Adrenal gland (tissue), 12 donors: Measurements from ENCODE around the gene C16orf78. TPM values are rescaled to one million over a fixed set of nuclear protein-coding genes. Genes with fewer than 3 reads are reported as not detected.

Experiments
- DNase-seq, 7 donors: peaks; one replicate each; pipeline ENCODE4 v3.0.0-alpha.2; 2019 to 2020
- H3K27ac ChIP-seq, 5 donors: fragments of 200-600 bp; sonication (generic) in 4 of 5; 1 replicate in 3 of 5; 2 replicates in 2 of 5; pipeline versions ENCODE4 v1.5.1 to v1.8.0; 2016 to 2020; ENCODE audit warnings: mild to moderate bottlenecking in 1 of 5
- H3K27me3 ChIP-seq: fragments of 200-600 bp; 2 replicates; pipeline ENCODE4 v1.8.0; 2021
- H3K36me3 ChIP-seq, 2 donors: fragments of 200-600 bp; replicated peaks in 1 of 2; 1 replicate in 1 of 2; 2 replicates in 1 of 2; pipeline versions ENCODE4 v1.5.1 to v1.8.0; 2018 to 2022
- H3K4me1 ChIP-seq, 2 donors: fragments of 200-600 bp; replicated peaks in 1 of 2; 1 replicate in 1 of 2; 2 replicates in 1 of 2; pipeline versions ENCODE4 v1.5.1 to v1.8.0; 2018 to 2021
- H3K4me3 ChIP-seq, 4 donors: fragments of 200-600 bp; sonication (generic) in 3 of 4; one replicate each; pipeline ENCODE4 v1.5.1; 2016 to 2018
- H3K9me3 ChIP-seq, 3 donors: fragments of 200-600 bp; sonication (generic) in 1 of 3; replicated peaks in 1 of 3; 1 replicate in 2 of 3; 2 replicates in 1 of 3; pipeline versions ENCODE4 v1.5.1 to v1.8.0; 2016 to 2021
- POLR2A ChIP-seq, 2 donors: fragments of 450-650 bp; IDR thresholded peaks; one replicate each; pipeline ENCODE4 v1.6.1; 2017; ENCODE audit warnings: antibody characterized with exemption in 2 of 2, mild to moderate bottlenecking in 2 of 2, moderate library complexity in 1 of 2
- WGBS, 4 donors: extraction: QIAGEN DNeasy Blood & Tissue Kit in 2 of 4; methylation state at CpG; one replicate each; pipeline versions ENCODE4 v1.1.5 to v1.1.7; 2013 to 2017; 5-methylcytosine and 5-hydroxymethylcytosine counted together
- intact Hi-C, 2 donors: fragments of 100-400 bp; cut with DNase I; formaldehyde crosslinking; loops; one replicate each; pipeline versions ENCODE4 v1.14.1 to v1.15.0; 2022 to 2023
- polyA plus RNA-seq, 3 donors: library from polyadenylated mRNA; stranded (reverse); fragments of 200-250 nt in 2 of 3; fragments of 350-450 nt in 1 of 3; fragmentation: Illumina TruSeq in 1 of 3; extraction: RNeasy Lipid Tissue Mini Kit (QIAGEN cat#74804) in 1 of 3; gene quantifications; one replicate each; pipeline ENCODE4 v1.2.3, GENCODE V29; 2013 to 2014
- total RNA-seq, 9 donors: library from RNA; depleted of rRNA in 4 of 9; stranded (reverse); fragments of >200 nt in 4 of 9; fragments of 120-200 nt in 1 of 9; fragmentation: NEBNext Ultra II Directional in 1 of 9; extraction: Animal tissue kit (Norgen Biotek cat#: 25700) in 1 of 9; gene quantifications; one replicate each; pipeline versions ENCODE4 v1.1.0 to v1.2.4, GENCODE V29; 2013 to 2023
- TF ChIP-seq, protein P1 (sequence below), 6 experiments: fragments of 450-650 bp in 4 of 6; fragments of 200-600 bp in 2 of 6; sonication (generic) in 1 of 6; IDR thresholded peaks; 1 replicate in 5 of 6; 2 replicates in 1 of 6; pipeline versions ENCODE4 v1.5.1 to v1.8.0; 2016 to 2021; ENCODE audit warnings: antibody characterized with exemption in 6 of 6, mild to moderate bottlenecking in 2 of 6, moderate library complexity in 1 of 6
- donor health status: healthy with polysubstance abuse.
- donor health status: Bipolar disorder and iron deficiency.
- donor health status: DM: yes; HTN: yes; CAD: no.
- donor health status: DM: no; HTN: no; CAD: no.
- donor health status: DM: no; HTN: no; CAD: no.
- donor health status: DM: yes; HTN: yes; CAD: no.

The C16orf78 gene
- total and polyA plus RNA-seq, 12 donors = not detected

GRCh38 chr16:49336581-49336980, 37.0 kb upstream of the C16orf78 start:
- WGBS, 4 donors = 54 to 75% (median 69%) methylated on average over 3 of the region's 3 CpGs
- no peak for DNase-seq
- H3K27ac ChIP-seq = no peak overlapping the region
- peaks cover 9% of the 10 kb centered on the region for H3K27me3 ChIP-seq
- no peak overlapping the region for H3K4me3 ChIP-seq
- H3K36me3 ChIP-seq = no peaks in the 10 kb centered on the region
- no peak for TF ChIP-seq POLR2A (IDR thresholded peaks at IDR 0.05)
- TF ChIP-seq, protein P1, sequence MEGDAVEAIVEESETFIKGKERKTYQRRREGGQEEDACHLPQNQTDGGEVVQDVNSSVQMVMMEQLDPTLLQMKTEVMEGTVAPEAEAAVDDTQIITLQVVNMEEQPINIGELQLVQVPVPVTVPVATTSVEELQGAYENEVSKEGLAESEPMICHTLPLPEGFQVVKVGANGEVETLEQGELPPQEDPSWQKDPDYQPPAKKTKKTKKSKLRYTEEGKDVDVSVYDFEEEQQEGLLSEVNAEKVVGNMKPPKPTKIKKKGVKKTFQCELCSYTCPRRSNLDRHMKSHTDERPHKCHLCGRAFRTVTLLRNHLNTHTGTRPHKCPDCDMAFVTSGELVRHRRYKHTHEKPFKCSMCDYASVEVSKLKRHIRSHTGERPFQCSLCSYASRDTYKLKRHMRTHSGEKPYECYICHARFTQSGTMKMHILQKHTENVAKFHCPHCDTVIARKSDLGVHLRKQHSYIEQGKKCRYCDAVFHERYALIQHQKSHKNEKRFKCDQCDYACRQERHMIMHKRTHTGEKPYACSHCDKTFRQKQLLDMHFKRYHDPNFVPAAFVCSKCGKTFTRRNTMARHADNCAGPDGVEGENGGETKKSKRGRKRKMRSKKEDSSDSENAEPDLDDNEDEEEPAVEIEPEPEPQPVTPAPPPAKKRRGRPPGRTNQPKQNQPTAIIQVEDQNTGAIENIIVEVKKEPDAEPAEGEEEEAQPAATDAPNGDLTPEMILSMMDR (IDR thresholded peaks at IDR 0.05) = no peak
- intact Hi-C loops = no loop called here
- H3K9me3 ChIP-seq = no peaks in the 10 kb centered on the region
- H3K4me1 ChIP-seq = no peaks in the 10 kb centered on the region

GRCh38 chr16:49337814-49338350, 35.7 kb upstream of the C16orf78 start:
- Histone ChIP-seq H3K36me3 (no peaks in the 10 kb centered on the region), H3K4me1 (no peaks in the 10 kb centered on the region), H3K27ac (no peak overlapping the region), H3K4me3 (no peak overlapping the region), H3K27me3 (peaks cover 9% of the 10 kb centered on the region), H3K9me3 (no peaks in the 10 kb centered on the region)
- TF ChIP-seq, protein P1 (IDR thresholded peaks at IDR 0.05) = no peak
- TF ChIP-seq POLR2A (IDR thresholded peaks at IDR 0.05) = no peak
- WGBS, 4 donors = 47 to 66% (median 51%) methylated on average over 6 of the region's 6 CpGs
- intact Hi-C loops = no loop called here
- DNase-seq = peak in 1 of 7 donors; percentile 13

GRCh38 chr16:49338611-49339265, 34.9 kb upstream of the C16orf78 start:
- WGBS, 4 donors = 47 to 56% (median 54%) methylated on average over 10 of the region's 10 CpGs
- intact Hi-C loops = no loop called here
- TF ChIP-seq, protein P1 (IDR thresholded peaks at IDR 0.05) = no peak
- TF ChIP-seq POLR2A (IDR thresholded peaks at IDR 0.05) = no peak
- peak in 1 of 7 donors; percentile 18 for DNase-seq
- H3K27me3 ChIP-seq = peaks cover 9% of the 10 kb centered on the region
- no peaks in the 10 kb centered on the region for H3K4me1 ChIP-seq
- H3K27ac ChIP-seq = no peak overlapping the region
- no peaks in the 10 kb centered on the region for H3K36me3 ChIP-seq
- H3K4me3 ChIP-seq = no peak overlapping the region
- H3K9me3 ChIP-seq = no peaks in the 10 kb centered on the region

- 70 to 86% (median 75%) methylated on average over 9 of the region's 9 CpGs for WGBS, 4 donors
- peak in 2 of 7 donors; percentile 4 to 6 for DNase-seq
Measured at GRCh38 chr16:49340466-49340865, 33.1 kb upstream of the C16orf78 start.

More at GRCh38 chr16:49340466-49340865, 33.1 kb upstream of the C16orf78 start:
- TF ChIP-seq POLR2A (IDR thresholded peaks at IDR 0.05) = no peak
- TF ChIP-seq, protein P1 (IDR thresholded peaks at IDR 0.05) = no peak
- no peaks in the 10 kb centered on the region for H3K9me3 ChIP-seq
- H3K27me3 ChIP-seq = peaks cover 9% of the 10 kb centered on the region
- H3K36me3 ChIP-seq = no peaks in the 10 kb centered on the region
- no peaks in the 10 kb centered on the region for H3K4me1 ChIP-seq
- H3K4me3 ChIP-seq = no peak overlapping the region
- H3K27ac ChIP-seq = no peak overlapping the region
- intact Hi-C loops = no loop called here
